Activated CD4-positive, alpha-beta T cell treated with anti-CD3 and anti-CD28 coated beads, Interleukin-2, Interleukin-4, amounts not matched to agents 100 ng/mL and 50 ng/mL, durations not matched to agents 16 hours and 8 hours (primary cell): ENCODE results near the gene UGT2B10.
"Not testable (repeated sequence)": the region's sequence is repeated elsewhere in the genome, so short reads cannot be mapped to it uniquely, and the experiment has no call there.

ENCODE experiments used
- DNase-seq: peaks from one replicate; pipeline ENCODE4 v3.0.0-alpha.2; 2020; ENCODE audit warnings: low spot score

Gene UGT2B10

GRCh38 chr4:68815617-68816409 is at the start of gene UGT2B10:
TSS of gene UGT2B10 (plus strand) at chr4:68815994. CDS start at chr4:68816020, 26 bp downstream.
- DNase-seq, result not testable (repeated sequence)

DNA sequence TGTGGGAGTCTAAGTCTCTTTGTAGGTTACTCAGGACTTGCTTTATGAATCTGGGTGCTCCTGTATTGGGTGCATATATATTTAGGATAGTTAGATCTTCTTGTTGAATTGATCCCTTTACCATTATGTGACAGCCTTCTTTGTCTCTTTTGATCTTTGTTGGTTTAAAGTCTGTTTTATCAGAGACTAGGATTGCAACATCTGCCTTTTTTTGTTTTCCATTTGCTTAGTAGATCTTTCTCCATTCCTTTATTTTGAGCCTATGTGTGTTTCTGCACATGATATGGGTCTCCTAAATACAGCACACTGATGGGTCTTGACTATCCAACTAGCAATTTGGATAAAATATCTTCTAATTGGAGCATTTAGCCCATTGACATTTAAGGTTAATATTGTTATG is 44.0 kb upstream of the UGT2B10 start:
- DNase-seq, result not testable (repeated sequence)

GRCh38 chr4:68773699-68774098 is 42.1 kb upstream of the UGT2B10 start:
- DNase-seq, result no peak

GRCh38 chr4:68780232-68780631 is 35.6 kb upstream of the UGT2B10 start:
- no peak for DNase-seq

DNA sequence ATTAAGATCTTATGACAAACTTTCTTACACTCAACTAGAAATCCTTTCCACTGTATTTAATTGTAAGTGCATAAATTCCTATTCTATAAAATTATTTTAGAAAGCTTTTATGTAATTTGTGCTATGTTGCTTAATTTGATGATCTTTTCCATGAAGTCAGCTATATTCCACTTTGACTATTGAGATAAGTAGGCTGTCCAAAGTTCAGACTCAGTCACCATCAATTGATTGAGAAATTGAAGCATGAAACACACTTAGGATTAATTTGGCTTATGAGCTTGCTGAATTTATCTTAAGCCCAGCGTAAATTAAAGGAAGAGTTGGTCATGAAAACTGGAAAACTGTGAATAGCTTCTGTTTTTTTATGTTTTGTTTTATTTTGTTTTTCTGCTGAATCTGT is 18.7 kb upstream of the UGT2B10 start:
- no peak for DNase-seq

DNA sequence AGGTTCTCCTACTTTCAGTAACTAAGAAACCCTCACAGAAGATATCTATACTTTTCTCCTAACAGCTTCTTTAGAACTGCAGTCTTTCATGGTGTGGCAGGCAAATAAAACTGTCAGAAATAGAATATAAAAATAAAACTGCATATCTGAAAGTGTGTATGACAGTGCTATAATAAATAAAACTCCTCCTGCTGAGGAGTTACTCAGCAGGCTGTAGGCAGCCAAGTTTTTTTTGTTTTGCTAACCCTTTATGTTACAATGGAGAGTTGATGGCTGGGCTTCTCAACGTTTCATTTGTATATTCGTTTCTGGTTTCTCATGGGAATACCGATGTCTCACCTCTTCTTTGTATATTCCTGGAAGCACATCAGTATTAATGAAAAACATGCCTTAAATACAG is 18.2 kb upstream of the UGT2B10 start:
- DNase-seq, result no peak

DNA sequence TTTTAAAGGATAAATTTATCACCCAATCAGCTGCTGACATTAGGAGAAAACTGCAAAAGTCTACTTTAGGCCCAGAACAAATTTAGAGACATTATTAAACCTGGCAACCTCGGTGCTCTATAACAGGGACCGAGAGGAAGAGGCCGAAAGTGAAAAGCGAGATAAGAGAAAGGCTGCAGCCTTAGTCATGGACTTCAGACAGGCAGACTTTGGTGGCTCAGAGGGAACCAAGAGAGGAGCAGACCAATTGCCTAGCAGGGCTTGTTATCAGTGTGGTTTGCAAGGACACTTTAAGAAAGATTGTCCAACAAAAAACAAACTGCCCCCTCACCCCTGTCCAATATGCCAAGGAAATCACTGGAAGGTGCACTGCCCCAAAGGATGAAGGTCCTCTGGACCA is 12.8 kb upstream of the UGT2B10 start:
- DNase-seq, result no peak

- no peak for DNase-seq
These were observed 7.7 kb upstream of the UGT2B10 start for GRCh38 chr4:68808060-68808459.

- DNase-seq, result no peak
These were observed 4.9 kb upstream of the UGT2B10 start for GRCh38 chr4:68810919-68811318.

GRCh38 chr4:68816410-68817265 is 844 bp downstream of the UGT2B10 start:
- DNase-seq, result not testable (repeated sequence)

GRCh38 chr4:68817386-68817785 is 1.6 kb downstream of the UGT2B10 start:
- DNase-seq, result no peak

- DNase-seq, result not testable (repeated sequence)
These were observed 2.3 kb downstream of the UGT2B10 start for GRCh38 chr4:68818030-68818462.

DNA sequence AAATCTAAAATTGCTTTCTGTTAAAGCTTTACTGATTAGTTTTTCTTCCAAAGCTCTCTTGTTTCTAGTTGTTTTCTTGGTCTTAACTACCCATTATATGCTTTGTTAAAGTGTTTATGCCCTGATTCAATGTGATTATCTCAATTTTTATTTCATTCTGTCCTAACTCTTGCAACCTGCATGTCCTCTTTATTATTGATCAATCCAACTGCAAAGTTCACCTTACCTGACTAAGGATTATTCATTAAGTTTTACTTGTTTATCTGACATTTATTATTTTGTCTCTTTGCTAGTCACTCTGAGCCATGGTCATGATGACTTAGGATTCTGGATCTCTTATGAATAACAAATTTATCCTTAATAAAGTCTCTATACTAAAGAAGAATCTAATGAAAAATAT is 15.8 kb downstream of the UGT2B10 start:
- no peak for DNase-seq

DNA sequence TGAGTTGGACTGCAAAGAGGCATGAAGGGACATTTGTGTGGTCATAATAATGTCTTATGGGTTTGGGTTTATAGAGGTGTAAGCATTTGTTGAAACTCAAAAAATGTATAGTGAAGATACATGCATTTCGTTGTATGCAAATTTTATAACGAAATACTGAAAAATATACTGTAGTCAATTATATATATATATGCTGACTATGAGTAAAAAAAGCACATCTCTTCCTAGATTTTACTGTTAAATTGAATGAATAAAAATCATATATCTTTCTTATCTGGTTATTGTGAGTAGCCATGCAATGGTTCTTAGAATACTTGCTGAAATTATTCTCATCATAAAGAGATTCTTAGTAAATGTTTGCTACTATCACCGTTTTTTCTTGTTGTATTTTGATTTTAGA is 34.5 kb downstream of the UGT2B10 start:
- no peak for DNase-seq

DNA sequence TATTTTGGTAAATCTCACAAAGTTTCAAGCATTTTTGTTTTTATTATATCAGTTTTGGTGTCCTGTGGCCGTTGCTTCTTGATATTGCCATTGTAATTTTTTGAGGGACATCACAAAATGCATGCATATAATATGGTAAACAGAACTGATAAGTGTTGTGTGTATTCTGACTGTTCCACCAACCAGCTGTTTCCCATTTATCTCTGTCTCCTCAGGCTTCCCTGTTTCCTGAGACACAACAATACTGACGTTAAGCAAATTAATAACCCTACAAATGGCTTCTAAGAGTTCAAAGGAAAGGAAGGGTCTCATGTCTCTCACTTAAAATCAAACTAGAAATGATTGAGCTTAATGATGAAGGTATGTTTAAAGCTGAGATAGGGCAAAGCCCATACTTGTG is 40.0 kb downstream of the UGT2B10 start:
- no peak for DNase-seq

DNA sequence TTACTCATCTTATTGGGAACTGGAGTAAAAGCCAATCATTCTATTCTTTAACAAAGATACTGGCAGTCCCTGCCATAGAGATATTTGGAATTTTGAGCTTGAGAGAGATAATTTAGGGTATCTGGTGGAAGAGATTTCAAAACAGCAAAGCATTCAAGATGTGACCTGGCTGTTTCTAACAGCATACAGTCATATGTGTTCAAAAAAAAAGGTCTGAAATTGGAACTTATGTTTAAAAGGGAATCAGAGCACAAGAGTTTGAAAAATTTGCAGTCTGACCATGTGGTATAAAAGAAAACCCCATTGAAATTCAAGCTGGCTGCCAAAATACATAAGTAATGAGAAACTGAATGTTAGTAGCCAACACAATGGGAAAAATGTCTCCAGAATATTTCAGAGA is 42.2 kb downstream of the UGT2B10 start:
- no peak for DNase-seq

DNA sequence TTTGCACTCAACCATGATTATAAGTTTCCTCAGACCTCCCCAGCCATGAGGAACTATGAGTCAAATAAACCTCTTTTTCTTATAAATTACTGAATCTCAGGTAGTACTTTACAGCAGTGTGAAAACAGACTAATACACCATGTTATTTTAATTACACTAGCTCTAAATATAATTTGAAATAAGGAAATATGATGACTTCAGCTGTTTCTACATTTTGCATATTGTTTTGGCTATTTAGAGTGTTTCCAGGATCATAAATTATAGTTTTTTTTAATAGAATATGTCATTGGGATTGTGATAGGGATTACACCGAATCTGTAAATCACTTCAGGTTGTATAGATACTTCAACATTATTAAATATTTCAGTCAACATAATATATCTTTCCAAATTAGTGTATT is 43.9 kb downstream of the UGT2B10 start:
- no peak for DNase-seq

DNA sequence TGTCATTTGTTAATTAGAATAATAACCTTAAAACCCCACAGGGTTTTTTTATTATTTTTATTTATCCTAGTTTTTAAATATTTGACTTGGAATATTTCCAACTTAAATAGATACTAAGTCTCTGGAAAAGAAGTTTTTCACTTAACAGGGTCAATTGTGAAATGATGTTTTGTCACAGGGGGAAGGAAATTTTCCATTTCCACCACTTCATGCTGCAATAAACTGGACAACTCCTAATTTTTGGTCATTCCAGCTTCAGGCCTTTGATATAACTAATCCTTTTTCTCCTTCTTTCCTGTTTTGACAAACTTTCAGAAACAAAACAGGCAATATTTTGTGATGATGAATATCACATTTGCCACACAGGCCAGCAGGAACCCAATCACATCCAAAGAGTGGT is 45.3 kb downstream of the UGT2B10 start:
- no peak for DNase-seq

DNA sequence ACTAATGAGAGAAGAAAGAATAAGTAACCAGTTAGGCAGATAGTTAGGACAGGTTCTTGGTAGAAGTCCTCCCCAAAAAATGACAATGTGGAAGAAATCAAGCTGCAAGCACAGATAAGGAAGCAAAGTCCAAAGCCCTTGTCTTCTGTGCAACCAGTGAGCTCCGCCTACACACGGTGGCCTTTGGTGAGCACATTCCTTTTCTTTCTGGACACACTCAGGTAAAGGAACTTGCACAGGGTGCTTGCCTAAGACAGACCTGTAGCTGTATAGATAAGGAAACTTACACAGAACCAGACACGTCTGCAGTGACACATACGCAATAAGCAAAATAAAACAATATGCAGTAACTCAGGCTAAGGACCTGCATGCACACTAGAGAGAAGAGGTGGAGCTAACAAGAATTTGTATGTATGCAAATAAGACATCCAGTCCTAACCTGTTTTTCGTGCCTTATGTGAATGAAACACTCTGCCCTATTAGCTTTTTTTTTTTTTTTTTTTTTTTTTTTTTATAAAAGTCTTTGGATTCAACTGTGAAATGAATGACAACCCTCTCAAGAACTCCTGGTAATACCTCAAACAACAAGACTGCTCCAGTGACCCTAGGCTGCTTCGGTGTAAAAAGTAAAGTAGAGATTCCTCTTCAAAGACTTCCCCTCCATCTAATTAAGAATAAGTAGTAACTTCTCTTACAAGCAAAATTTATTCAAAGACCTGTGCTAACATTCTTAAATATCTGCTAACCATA is 48.8 kb downstream of the UGT2B10 start:
- no peak for DNase-seq

- no peak for DNase-seq
These were observed 49.4 kb downstream of the UGT2B10 start for GRCh38 chr4:68865188-68865638.

GRCh38 chr4:68865760-68866159 is 50.0 kb downstream of the UGT2B10 start:
- no peak for DNase-seq

GRCh38 chr4:68869274-68869773 is 53.5 kb downstream of the UGT2B10 start:
- DNase-seq, result no peak
